ENCODE measurements around the gene RERGL.
"Not testable (repeated sequence)": the region's sequence is repeated elsewhere in the genome, so short reads cannot be mapped to it uniquely, and the experiment has no call there.

RERGL gene

GRCh38 chr12:18090093-18090492 is at the start of gene RERGL:
Gene RERGL (minus strand): TSS chr12:18090193. CDS start chr12:18090140, 53 bp downstream.
- no peak for DNase-seq

DNA sequence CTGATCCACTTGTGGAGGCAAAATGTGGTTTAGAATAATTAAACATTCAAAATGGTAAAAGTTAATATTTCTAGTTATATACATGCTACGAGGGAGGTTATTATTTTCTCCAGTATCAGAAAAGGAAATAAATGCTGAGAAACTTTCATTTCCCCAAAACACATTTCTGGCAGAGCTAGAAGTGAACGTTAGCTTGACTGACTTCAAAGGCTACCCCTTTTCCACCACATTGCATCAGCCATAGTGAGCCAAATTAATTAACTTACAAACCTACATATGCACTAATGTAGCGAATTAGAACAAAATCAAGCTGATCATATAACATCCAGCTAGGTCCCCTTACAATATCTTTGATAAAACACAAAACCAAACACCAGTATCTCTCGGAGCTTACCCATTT is 49.3 kb upstream of the RERGL start:
- no peak for DNase-seq

DNA sequence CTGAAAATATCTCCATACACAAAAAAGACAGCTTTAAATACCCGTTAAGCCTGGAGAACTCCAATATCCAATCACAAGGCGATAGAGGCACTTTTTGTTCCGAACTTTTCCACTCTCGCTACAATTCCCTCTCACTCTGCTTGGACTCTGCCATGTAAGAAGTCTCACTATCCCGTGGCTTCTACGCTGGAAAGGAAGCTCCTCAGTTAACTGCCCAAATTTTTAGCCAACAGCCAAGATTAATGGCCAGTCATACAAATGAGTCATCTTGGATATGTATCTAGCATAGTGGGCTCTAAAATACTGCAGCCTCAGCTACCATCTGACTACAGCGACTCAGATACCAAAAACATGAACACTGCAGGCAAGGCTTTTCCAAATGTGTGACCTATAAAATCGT is 45.5 kb upstream of the RERGL start:
- DNase-seq: peak; percentile 57

DNA sequence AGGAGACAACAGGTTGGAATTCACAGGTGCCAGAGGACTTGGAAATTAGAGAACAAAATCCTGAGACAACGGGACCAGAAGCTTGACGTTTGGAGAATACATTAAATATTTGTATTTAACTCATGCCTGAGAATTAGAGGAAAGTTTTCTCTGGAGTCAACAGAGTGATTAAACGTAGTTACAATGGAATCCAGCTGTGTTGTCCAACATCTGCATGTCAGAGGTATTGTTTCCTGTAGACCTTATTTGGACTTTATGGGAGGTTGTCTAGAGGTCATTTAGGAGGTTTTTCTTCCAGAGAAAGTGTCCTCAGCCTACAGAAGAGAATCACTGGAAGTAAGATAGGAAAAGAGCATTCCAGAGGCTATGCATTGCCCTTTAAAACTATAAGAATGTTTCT is 45.1 kb upstream of the RERGL start:
- DNase-seq: no peak

DNA sequence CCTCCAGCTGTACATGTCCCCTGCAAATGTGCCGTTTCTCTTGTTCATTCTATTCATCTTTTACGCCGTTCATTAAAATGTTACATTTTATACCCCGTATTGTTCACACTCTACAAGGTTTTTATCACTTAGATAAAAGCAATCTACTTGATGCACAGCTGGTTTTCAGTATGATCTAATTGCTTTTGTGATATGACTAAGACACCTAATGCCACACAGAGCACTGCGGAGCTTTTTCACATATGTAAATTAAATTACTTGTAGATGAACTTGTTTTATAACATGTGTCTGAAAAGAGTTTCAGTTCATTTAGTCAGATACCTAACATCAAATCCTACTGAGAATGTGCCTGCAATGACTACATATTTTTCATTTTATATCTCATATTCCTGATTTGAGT is 40.9 kb upstream of the RERGL start:
- DNase-seq: no peak

- no peak for DNase-seq
These were observed 33.7 kb upstream of the RERGL start for GRCh38 chr12:18123707-18124106.

GRCh38 chr12:18120899-18121298 is 30.9 kb upstream of the RERGL start:
- DNase-seq: no peak

GRCh38 chr12:18108611-18109010 is 18.6 kb upstream of the RERGL start:
- no peak for DNase-seq

- no peak for DNase-seq
These were observed 13.6 kb upstream of the RERGL start for GRCh38 chr12:18103624-18104023.

- DNase-seq: no peak
These were observed 11.1 kb upstream of the RERGL start for GRCh38 chr12:18101043-18101442.

DNA sequence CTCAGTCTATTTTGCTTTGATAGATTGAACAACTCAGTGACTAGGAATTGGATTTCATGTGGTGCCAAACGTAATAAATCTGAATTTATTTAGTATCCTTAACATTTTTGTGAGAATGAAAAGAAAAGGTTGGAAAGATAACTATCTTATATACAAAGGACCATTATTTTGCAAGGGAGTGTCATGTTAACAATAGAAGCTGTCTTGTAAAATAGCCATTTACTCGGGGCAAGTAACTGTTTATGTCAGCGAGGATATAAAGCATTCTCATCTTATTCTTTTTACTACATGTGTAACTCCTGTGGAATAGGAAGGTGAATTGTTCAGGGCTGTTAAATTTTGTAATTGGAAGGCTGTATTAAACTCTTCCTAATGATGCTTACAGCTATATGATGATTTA is 5.9 kb downstream of the RERGL start:
- no peak for DNase-seq

DNA sequence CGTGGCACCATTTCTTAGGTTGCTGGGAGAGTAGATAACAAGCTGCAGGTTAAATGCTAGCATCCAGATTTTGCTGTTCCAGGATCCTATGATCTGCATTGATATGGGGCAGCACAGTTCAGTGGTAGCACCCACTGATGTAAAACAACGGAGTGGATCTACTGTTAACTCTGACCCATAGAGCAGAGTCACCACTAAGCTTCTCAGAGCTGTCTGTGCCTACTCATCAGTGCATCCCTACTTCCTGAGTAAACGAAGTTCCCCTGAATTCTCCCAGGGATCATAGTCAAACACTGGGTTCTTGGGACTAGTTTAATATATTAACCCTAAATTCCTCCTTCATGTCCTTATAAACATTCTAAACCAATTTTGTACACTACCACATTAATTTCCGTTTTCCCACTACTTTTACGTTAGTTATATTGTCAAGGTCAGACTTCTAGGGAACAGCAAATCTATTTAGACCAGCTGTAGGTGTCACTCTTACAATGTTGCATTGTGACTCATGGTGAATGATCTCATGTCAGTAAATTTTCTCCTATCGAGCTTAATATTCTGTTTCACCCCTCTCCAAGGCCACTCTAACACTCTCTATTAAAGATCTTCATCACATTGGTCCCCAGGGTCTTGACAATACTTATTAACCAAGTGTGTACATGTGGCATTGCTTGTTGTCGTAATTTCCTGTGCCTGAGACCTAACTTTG is 10.3 kb downstream of the RERGL start:
- DNase-seq: no peak

- DNase-seq: no peak
These were observed 16.0 kb downstream of the RERGL start for GRCh38 chr12:18074001-18074400.

GRCh38 chr12:18072723-18073122 is 17.3 kb downstream of the RERGL start:
- DNase-seq: no peak

GRCh38 chr12:18071336-18071735 is 18.7 kb downstream of the RERGL start:
- no peak for DNase-seq

DNA sequence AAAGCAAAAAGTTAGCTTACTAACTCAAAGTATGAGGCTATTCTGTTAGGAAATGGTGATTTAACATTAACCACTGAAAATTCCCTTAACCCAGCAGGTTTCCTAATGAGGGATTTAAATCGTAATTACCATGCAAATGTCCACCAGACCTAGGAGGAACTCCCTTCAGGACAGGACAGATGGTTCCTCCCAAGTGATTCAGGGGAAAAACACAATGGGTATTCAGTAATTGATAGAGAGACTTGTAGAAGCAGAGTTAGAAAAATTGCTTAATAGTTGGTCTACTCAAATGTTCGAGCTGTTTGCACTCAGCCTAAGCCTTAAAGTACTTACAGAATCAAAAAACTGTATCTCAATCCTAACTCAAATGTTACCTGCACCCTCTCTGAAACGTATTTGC is 21.6 kb downstream of the RERGL start:
- no peak for DNase-seq

DNA sequence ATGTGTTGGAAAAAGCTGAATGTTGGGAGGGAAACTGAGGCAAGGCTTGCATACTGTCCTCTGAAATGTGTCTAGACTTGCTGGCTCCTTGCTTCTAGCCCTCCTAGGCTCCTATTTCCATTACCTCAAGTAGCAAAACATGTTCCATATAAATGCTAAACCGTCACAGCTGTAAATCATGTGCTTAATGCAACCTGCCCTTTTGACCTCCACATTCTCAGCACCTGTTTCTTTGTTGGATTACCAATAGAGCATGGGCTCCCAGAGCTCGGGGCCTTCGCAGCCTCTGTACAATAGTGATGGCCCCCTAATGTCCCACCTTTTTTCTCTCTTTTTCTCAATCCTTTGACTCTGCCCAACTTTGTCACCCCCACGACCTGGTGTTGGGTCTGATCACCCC is 23.3 kb downstream of the RERGL start:
- no peak for DNase-seq

DNA sequence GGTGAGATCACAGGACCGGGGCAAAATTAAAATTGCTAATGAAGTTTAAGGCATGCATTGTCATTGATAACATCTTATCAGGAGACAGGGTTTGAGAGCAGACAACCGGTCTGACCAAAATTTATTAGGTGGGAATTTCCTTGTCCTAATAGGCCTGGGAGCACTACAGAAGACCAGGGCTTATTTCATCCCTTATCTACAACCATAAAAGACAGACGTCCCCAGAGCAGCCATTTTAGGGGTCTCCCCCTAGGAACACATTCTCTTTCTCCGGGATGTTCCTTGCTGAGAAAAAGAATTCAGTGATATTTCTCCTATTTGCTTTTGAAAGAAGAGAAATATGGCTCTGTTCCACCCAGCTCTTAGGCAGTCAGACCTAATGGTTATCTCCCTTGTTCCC is 27.1 kb downstream of the RERGL start:
- not testable (repeated sequence) for DNase-seq

GRCh38 chr12:18057051-18057450 is 32.9 kb downstream of the RERGL start:
- DNase-seq: no peak

DNA sequence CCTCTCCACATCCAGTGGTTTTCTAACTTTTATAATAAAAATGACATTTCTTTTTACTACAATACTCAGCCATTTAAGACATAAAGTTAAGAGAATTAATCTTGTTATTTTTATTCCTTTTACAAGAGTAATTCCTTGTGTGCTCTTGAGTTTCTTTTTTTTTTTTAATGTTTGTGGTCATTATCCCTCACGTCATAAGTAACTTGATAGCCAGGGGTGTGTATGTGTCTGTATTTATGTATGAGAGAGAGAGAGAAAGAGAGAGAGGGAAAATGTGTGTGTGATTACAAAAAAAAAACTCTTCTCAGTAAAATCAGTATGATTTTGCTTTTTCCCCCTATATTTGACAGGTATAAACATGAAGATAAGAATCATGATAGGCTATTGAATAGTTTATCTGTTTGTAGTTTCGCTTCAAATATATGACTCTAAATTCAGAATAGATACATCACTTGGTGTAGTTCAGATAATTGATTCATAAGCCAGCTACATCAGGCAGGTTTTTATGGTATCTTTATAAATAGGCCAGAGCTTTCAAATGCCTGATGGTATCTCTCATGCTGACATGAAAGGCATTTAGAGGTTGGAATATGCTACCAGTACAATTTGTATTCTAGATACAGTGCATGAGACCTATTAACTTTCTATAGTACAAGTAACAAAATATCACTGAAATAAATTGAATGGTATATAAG is 34.9 kb downstream of the RERGL start:
- DNase-seq: peak; percentile 8

GRCh38 chr12:18045446-18045992 is 44.5 kb downstream of the RERGL start:
- DNase-seq: no peak

DNA sequence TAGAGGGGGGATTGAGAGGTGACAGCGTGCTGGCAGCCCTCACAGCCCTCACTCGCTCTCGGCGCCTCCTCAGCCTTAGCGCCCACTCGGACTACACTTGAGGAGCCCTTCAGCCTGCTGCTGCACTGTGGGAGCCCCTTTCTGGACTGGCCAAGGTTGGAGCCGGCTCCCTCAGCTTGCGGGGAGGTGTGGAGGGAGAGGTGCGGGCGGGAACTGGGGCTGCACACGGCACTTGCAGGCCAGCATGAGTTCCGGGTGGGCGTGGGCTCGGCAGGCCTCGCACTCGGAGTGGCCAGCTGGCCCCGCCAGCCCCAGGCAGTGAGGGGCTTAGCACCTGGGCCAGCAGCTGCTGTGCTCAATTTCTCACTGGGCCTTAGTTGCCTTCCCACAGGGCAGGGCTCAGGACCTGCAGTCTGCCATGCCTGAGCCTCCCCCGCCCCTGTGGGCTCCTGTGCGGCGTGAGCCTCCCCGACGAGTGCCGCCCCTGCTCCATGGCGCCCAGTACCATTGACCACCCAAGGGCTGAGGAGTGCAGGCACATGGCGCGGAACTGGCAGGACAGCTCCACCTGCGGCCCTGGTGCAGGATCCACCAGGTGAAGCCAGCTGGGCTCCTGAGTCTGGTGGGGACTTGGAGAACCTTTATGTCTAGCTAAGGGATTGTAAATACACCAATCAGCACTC is 49.8 kb downstream of the RERGL start:
- not testable (repeated sequence) for DNase-seq

All from HCEC 1CT (cell line).